Measurements from ENCODE around the gene PYCARD. TPM values are rescaled to one million over a fixed set of nuclear protein-coding genes. Genes with fewer than 3 reads are reported as not detected.

PYCARD gene
- total and polyA plus RNA-seq, 9 of the 15 experiments (the other 6 are each of a cell fraction or from before 2014, with no cell fraction given) = 1.3 to 28.4 (median 6.0) TPM

GRCh38 chr16:31200821-31201568 is 1.6 kb downstream of the PYCARD start (continued):
- TF ChIP-seq THRB (CRISPR knock-in tag; conservative IDR thresholded peaks at IDR 0.05) (no peak), NR2C2 (CRISPR knock-in tag; IDR thresholded peaks at IDR 0.05) (no peak), NR2C2 (tag; IDR thresholded peaks at IDR 0.05) (peak; percentile 89), HDAC1 (IDR thresholded peaks at IDR 0.05) (no peak), BCL6 (CRISPR knock-in tag; IDR thresholded peaks at IDR 0.05) (no peak), GATAD2A (IDR thresholded peaks at IDR 0.05) (no peak), PBX2 (CRISPR knock-in tag; IDR thresholded peaks at IDR 0.05; ENCODE audit: low read depth) (no peak), PBX2 (tag; conservative IDR thresholded peaks at IDR 0.05; ENCODE audit: low read depth) (no peak), IFI16 (CRISPR knock-in tag; IDR thresholded peaks at IDR 0.05) (no peak), SMC3 (conservative IDR thresholded peaks at IDR 0.05; ENCODE audit: insufficient read depth, low read depth, low read length) (peak; percentile 53; the same call in 1 of the 2 replicates), GABPB1 (CRISPR knock-in tag; IDR thresholded peaks at IDR 0.05) (no peak), RCOR1 (IDR thresholded peaks at IDR 0.05; ENCODE audit: borderline replicate concordance in 1 of 2, low read depth in 2 of 2, low read length in 2 of 2) (peak in 1 of 2 experiments; percentile 27; a peak in 1 of 4 replicates), DDX20 (tag; IDR thresholded peaks at IDR 0.05; ENCODE audit: low read depth) (no peak), MNT (conservative IDR thresholded peaks at IDR 0.05) (no peak), SPI1 (IDR thresholded peaks at IDR 0.05; ENCODE audit: borderline replicate concordance, low read depth, low read length) (no peak), MBD2 (IDR thresholded peaks at IDR 0.05; ENCODE audit: borderline replicate concordance, low read depth) (no peak), PTRF (tag; IDR thresholded peaks at IDR 0.05) (no peak), OTX1 (CRISPR knock-in tag; IDR thresholded peaks at IDR 0.05) (no peak), CTBP1 (IDR thresholded peaks at IDR 0.05; ENCODE audit: borderline replicate concordance) (no peak), NR2F6 (CRISPR knock-in tag; IDR thresholded peaks at IDR 0.05) (no peak), MBD1 (CRISPR knock-in tag; IDR thresholded peaks at IDR 0.05) (no peak)

All from K562 (cell line).